ENCODE measurements around the gene FKBP11. TPM values are rescaled to one million over a fixed set of nuclear protein-coding genes. Genes with fewer than 3 reads are reported as not detected.

Gene FKBP11
- total RNA-seq, 1 experiment from 2014 or later = 21.1 TPM

- CTCF ChIA-PET = interaction anchor here (1.9 kb wide), 1 partner anchor 9 kb away, joined by 4 read pairs; no protein-coding TSS in a partner anchor
- TF ChIP-seq POLR2AphosphoS5 (IDR thresholded peaks at IDR 0.05; ENCODE audit: low read depth, low read length) (no peak), SIN3A (IDR thresholded peaks at IDR 0.05; ENCODE audit: borderline replicate concordance, insufficient read depth, low read depth, low read length) (no peak), TCF7L2 (IDR thresholded peaks at IDR 0.05; ENCODE audit: low read depth, low read length) (no peak), REST (IDR thresholded peaks at IDR 0.05; ENCODE audit: insufficient read depth in 1 of 2, low read depth in 2 of 2, low read length in 1 of 2) (no peak), CTCF (IDR thresholded peaks at IDR 0.05) (no peak)
- H3K27ac ChIP-seq (ENCODE audit: low read length) = no peak overlapping the region
- BruUV-seq (replicated peaks) = no TSS peak
- H3K9me3 ChIP-seq (ENCODE audit: control insufficient read depth, insufficient read depth, low read depth, low read length) = no peaks in the 10 kb centered on the region
- intact Hi-C loops (cut with micrococcal nuclease; ENCODE audit: unreplicated experiment) = no loop called here
- in situ Hi-C loops (cut with HindIII; ENCODE audit: low pct_unique_long_range_greater_than_20kb, low sequenced_read_pairs) = no loop called here
- POLR2A ChIA-PET = interaction anchor here (0.6 kb wide), 2 partner anchors 46 to 94 kb away, joined by 3 read pairs; no protein-coding TSS in a partner anchor
- no peak overlapping the region for H3K4me3 ChIP-seq (ENCODE audit: low read depth in 2 of 2, low read length in 2 of 2)
- no peaks in the 10 kb centered on the region for H3K27me3 ChIP-seq (ENCODE audit: control insufficient read depth, insufficient read depth, low read length)
- DNase-seq (ENCODE audit: low read depth, low spot score) (no peak), ATAC-seq (no peak)
- no peaks in the 10 kb centered on the region for H3K36me3 ChIP-seq (ENCODE audit: control insufficient read depth, insufficient read depth, low read length)
- no peaks in the 10 kb centered on the region for H3K4me1 ChIP-seq (ENCODE audit: control insufficient read depth, insufficient read depth, low read length)
Measured at GRCh38 chr12:48899651-48900050, 25.6 kb downstream of the FKBP11 start.

GRCh38 chr12:48894271-48894670 is 31.0 kb downstream of the FKBP11 start:
- Histone ChIP-seq H3K4me1 (ENCODE audit: control insufficient read depth, insufficient read depth, low read length) (no peaks in the 10 kb centered on the region), H3K36me3 (ENCODE audit: control insufficient read depth, insufficient read depth, low read length) (no peaks in the 10 kb centered on the region), H3K9me3 (ENCODE audit: control insufficient read depth, insufficient read depth, low read depth, low read length) (no peaks in the 10 kb centered on the region), H3K4me3 (ENCODE audit: low read depth in 2 of 2, low read length in 2 of 2) (no peak overlapping the region), H3K27me3 (ENCODE audit: control insufficient read depth, insufficient read depth, low read length) (peaks cover 4% of the 10 kb centered on the region), H3K27ac (ENCODE audit: low read length) (no peak overlapping the region)
- intact Hi-C loops (cut with micrococcal nuclease; ENCODE audit: unreplicated experiment) (no loop called here), in situ Hi-C loops (cut with HindIII; ENCODE audit: low pct_unique_long_range_greater_than_20kb, low sequenced_read_pairs) (no loop called here)
- POLR2A ChIA-PET = no interaction called here
- ATAC-seq (no peak), DNase-seq (ENCODE audit: low read depth, low spot score) (no peak)
- TF ChIP-seq REST (IDR thresholded peaks at IDR 0.05; ENCODE audit: insufficient read depth in 1 of 2, low read depth in 2 of 2, low read length in 1 of 2) (no peak), SIN3A (IDR thresholded peaks at IDR 0.05; ENCODE audit: borderline replicate concordance, insufficient read depth, low read depth, low read length) (no peak), CTCF (IDR thresholded peaks at IDR 0.05) (no peak), POLR2AphosphoS5 (IDR thresholded peaks at IDR 0.05; ENCODE audit: low read depth, low read length) (no peak), TCF7L2 (IDR thresholded peaks at IDR 0.05; ENCODE audit: low read depth, low read length) (no peak)
- CTCF ChIA-PET = interaction anchor here (1.1 kb wide), 1 partner anchor 9 kb away, joined by 3 read pairs; no protein-coding TSS in a partner anchor
- BruUV-seq (replicated peaks) = no TSS peak
